Skin epidermis (tissue), 12 donors: ENCODE results near the gene SYNE1.
A peak's percentile ranks its signal among the peaks of the same experiment; 100 is the strongest.

ENCODE experiments used
- H3K27ac ChIP-seq, 21 experiments: fragments of 200-600 bp; sonication (generic) in 11 of 21; one replicate each; pipeline ENCODE4 v1.5.0; 2020; ENCODE audit warnings: mild to moderate bottlenecking in 3 of 21, inconsistent platforms in 2 of 21, moderate library complexity in 2 of 21
- H3K4me3 ChIP-seq, 7 experiments: fragments of 200-600 bp; sonication (generic) in 2 of 7; one replicate each; pipeline ENCODE4 v1.5.0; 2020; ENCODE audit warnings: inconsistent platforms in 2 of 7, mild to moderate bottlenecking in 2 of 7, moderate library complexity in 1 of 7

Gene SYNE1

GRCh38 chr6:152301765-152302568 lies 335.2 kb downstream of the SYNE1 start:
- H3K27ac ChIP-seq, result peak overlapping the region; percentile 33 to 95 (median 81)
- peak overlapping the region; percentile 45 to 77 (median 67) for H3K4me3 ChIP-seq

GRCh38 chr6:152301021-152301764 lies 336.0 kb downstream of the SYNE1 start:
- H3K4me3 ChIP-seq, result peak overlapping the region; percentile 45 to 77 (median 67)
- H3K27ac ChIP-seq, result peak overlapping the region; percentile 33 to 95 (median 81)

- peak overlapping the region in 4 of 21 experiments; percentile 9 to 95 (median 84) for H3K27ac ChIP-seq
These were observed 336.6 kb downstream of the SYNE1 start for GRCh38 chr6:152300517-152300916.

GRCh38 chr6:152298848-152299735 lies 338.1 kb downstream of the SYNE1 start:
- Histone ChIP-seq H3K4me3 (no peak overlapping the region), H3K27ac (no peak overlapping the region)

More at GRCh38 chr6:152300517-152300916, 336.6 kb downstream of the SYNE1 start:
- peak overlapping the region in 2 of 7 experiments; percentile 67 to 77 for H3K4me3 ChIP-seq

- H3K4me3 ChIP-seq, result no peak overlapping the region
- no peak overlapping the region for H3K27ac ChIP-seq
These were observed 339.0 kb downstream of the SYNE1 start for GRCh38 chr6:152298055-152298647.

GRCh38 chr6:152296648-152297376 lies 340.4 kb downstream of the SYNE1 start:
- Histone ChIP-seq H3K4me3 (no peak overlapping the region), H3K27ac (peak overlapping the region in 2 of 21 experiments; percentile 5 to 26)

- Histone ChIP-seq H3K4me3 (no peak overlapping the region), H3K27ac (no peak overlapping the region)
These were observed 341.2 kb downstream of the SYNE1 start for GRCh38 chr6:152295920-152296319.

GRCh38 chr6:152295346-152295745 lies 341.8 kb downstream of the SYNE1 start:
- H3K27ac ChIP-seq, result no peak overlapping the region
- H3K4me3 ChIP-seq, result no peak overlapping the region

GRCh38 chr6:152293404-152293803 lies 343.8 kb downstream of the SYNE1 start:
- Histone ChIP-seq H3K4me3 (no peak overlapping the region), H3K27ac (no peak overlapping the region)

- Histone ChIP-seq H3K27ac (no peak overlapping the region), H3K4me3 (no peak overlapping the region)
These were observed 344.6 kb downstream of the SYNE1 start for GRCh38 chr6:152292555-152292954.

- Histone ChIP-seq H3K4me3 (no peak overlapping the region), H3K27ac (no peak overlapping the region)
These were observed 346.5 kb downstream of the SYNE1 start for GRCh38 chr6:152290693-152291092.

GRCh38 chr6:152277826-152278329 lies 359.3 kb downstream of the SYNE1 start:
- no peak overlapping the region for H3K4me3 ChIP-seq

GRCh38 chr6:152273638-152274037 lies 363.5 kb downstream of the SYNE1 start:
- H3K4me3 ChIP-seq, result no peak overlapping the region
- H3K27ac ChIP-seq, result peak overlapping the region in 2 of 21 experiments; percentile 50 to 64

More at GRCh38 chr6:152277826-152278329, 359.3 kb downstream of the SYNE1 start:
- H3K27ac ChIP-seq, result no peak overlapping the region

GRCh38 chr6:152273002-152273401 lies 364.2 kb downstream of the SYNE1 start:
- no peak overlapping the region for H3K4me3 ChIP-seq

GRCh38 chr6:152272486-152272885 lies 364.7 kb downstream of the SYNE1 start:
- peak overlapping the region in 7 of 21 experiments; percentile 13 to 65 (median 27) for H3K27ac ChIP-seq
- no peak overlapping the region for H3K4me3 ChIP-seq

More at GRCh38 chr6:152273002-152273401, 364.2 kb downstream of the SYNE1 start:
- H3K27ac ChIP-seq, result peak overlapping the region in 6 of 21 experiments; percentile 13 to 65 (median 24)

GRCh38 chr6:152271776-152272464 lies 365.2 kb downstream of the SYNE1 start:
- H3K4me3 ChIP-seq, result no peak overlapping the region

GRCh38 chr6:152270301-152270925 lies 366.7 kb downstream of the SYNE1 start:
- peak overlapping the region in 1 of 21 experiments; percentile 14 for H3K27ac ChIP-seq
- no peak overlapping the region for H3K4me3 ChIP-seq

More at GRCh38 chr6:152271776-152272464, 365.2 kb downstream of the SYNE1 start:
- H3K27ac ChIP-seq, result peak overlapping the region in 11 of 21 experiments; percentile 12 to 65 (median 30)
